OCI-LY3 (cell line): ENCODE data around the gene RFTN1.
"Not testable (repeated sequence)": the region's sequence is repeated elsewhere in the genome, so short reads cannot be mapped to it uniquely, and the experiment has no call there.

ENCODE experiments used
- H2AFZ ChIP-seq: fragments of 200-600, 300-600 bp; shearing (Covaris generic); 2 replicates; pipeline ENCODE4 v1.6.0; 2014; ENCODE audit warnings: antibody characterized with exemption, low read depth, low read length
- H3K27ac ChIP-seq: fragments of 200-600, 300-600 bp; sonication (generic); 2 replicates; pipeline ENCODE4 v1.5.1; 2014; ENCODE audit warnings: mild to moderate bottlenecking, low read length, moderate library complexity, mixed read lengths
- H3K27me3 ChIP-seq: fragments of 200-600, 300-600 bp; sonication (generic); 2 replicates; pipeline ENCODE4 v1.6.1; 2014; ENCODE audit warnings: low read depth, low read length, mixed read lengths
- H3K36me3 ChIP-seq: fragments of 200-600, 300-600 bp; sonication (generic); replicated peaks from 2 replicates; pipeline ENCODE3; 2014; ENCODE audit warnings: low read depth, low read length, mixed read lengths
- H3K4me1 ChIP-seq: fragments of 300-600, 200-600 bp; sonication (generic); 2 replicates; pipeline ENCODE4 v1.6.1; 2014; ENCODE audit warnings: low read length, mixed read lengths
- H3K4me2 ChIP-seq: fragments of 200-600, 300-600 bp; sonication (generic); 2 replicates; pipeline ENCODE4 v1.6.1; 2014; ENCODE audit warnings: low read length, mixed read lengths
- H3K4me3 ChIP-seq: fragments of 300-600, 200-600 bp; sonication (generic); 2 replicates; pipeline ENCODE4 v1.5.1; 2014; ENCODE audit warnings: antibody characterized with exemption, mild to moderate bottlenecking, low read length, moderate library complexity
- H3K79me2 ChIP-seq: fragments of 300-600, 200-600 bp; shearing (Covaris generic); 2 replicates; pipeline ENCODE4 v1.6.1; 2014; ENCODE audit warnings: mild to moderate bottlenecking, low read length, mixed read lengths
- H3K9ac ChIP-seq: fragments of 300-600, 200-600 bp; shearing (Covaris generic); 2 replicates; pipeline ENCODE4 v1.6.0; 2014; ENCODE audit warnings: mild to moderate bottlenecking, low read length, moderate library complexity
- H3K9me3 ChIP-seq: fragments of 200-600, 300-600 bp; shearing (Covaris generic); 2 replicates; pipeline ENCODE4 v1.6.1; 2014; ENCODE audit warnings: low read length, mixed read lengths; ENCODE audit not compliant: insufficient read depth
- H4K20me1 ChIP-seq: fragments of 200-600, 300-600 bp; sonication (generic); 2 replicates; pipeline ENCODE4 v1.6.1; 2016; ENCODE audit warnings: low read length, mixed read lengths; ENCODE audit not compliant: insufficient read depth
- CTCF ChIP-seq: fragments of 200-600, 300-600 bp; sonication (generic); IDR thresholded peaks from 2 replicates; pipeline ENCODE4 v1.5.1; 2014; ENCODE audit warnings: antibody characterized with exemption, low read length, low read depth
- EZH2phosphoT487 ChIP-seq: fragments of 200-600 bp; shearing (Covaris generic); IDR thresholded peaks from 2 replicates; pipeline ENCODE4 v1.6.1; 2018; ENCODE audit warnings: antibody characterized with exemption, mixed run types, low read depth

The RFTN1 gene

GRCh38 chr3:16494814-16495431 lies 18.6 kb downstream of the RFTN1 start:
- Histone ChIP-seq H2AFZ (no peak overlapping the region), H3K9me3 (no peaks in the 10 kb centered on the region), H3K36me3 (peaks cover 90% of the 10 kb centered on the region), H4K20me1 (peaks cover 98% of the 10 kb centered on the region), H3K27me3 (no peaks in the 10 kb centered on the region), H3K4me1 (peaks cover 41% of the 10 kb centered on the region), H3K4me2 (no peak overlapping the region), H3K27ac (no peak overlapping the region), H3K4me3 (no peak overlapping the region), H3K79me2 (peaks cover 98% of the 10 kb centered on the region), H3K9ac (no peak overlapping the region)
- TF ChIP-seq CTCF, result no peak
- TF ChIP-seq EZH2phosphoT487, result no peak

- H3K9me3 ChIP-seq, result no peaks in the 10 kb centered on the region
- no peak overlapping the region for H2AFZ ChIP-seq
- TF ChIP-seq CTCF, result no peak
- TF ChIP-seq EZH2phosphoT487, result no peak
- H4K20me1 ChIP-seq, result peaks cover 98% of the 10 kb centered on the region
- no peak overlapping the region for H3K27ac ChIP-seq
- no peaks in the 10 kb centered on the region for H3K27me3 ChIP-seq
- H3K4me1 ChIP-seq, result peaks cover 35% of the 10 kb centered on the region
- H3K4me3 ChIP-seq, result no peak overlapping the region
- H3K36me3 ChIP-seq, result peaks cover 89% of the 10 kb centered on the region
- peaks cover 98% of the 10 kb centered on the region for H3K79me2 ChIP-seq
- no peak overlapping the region for H3K4me2 ChIP-seq
- H3K9ac ChIP-seq, result no peak overlapping the region
These were observed 19.4 kb downstream of the RFTN1 start for GRCh38 chr3:16494094-16494493.

- Histone ChIP-seq H2AFZ (no peak overlapping the region), H4K20me1 (peaks cover 98% of the 10 kb centered on the region), H3K4me1 (peaks cover 3% of the 10 kb centered on the region; the same call in 1 of the 2 replicates), H3K79me2 (peaks cover 98% of the 10 kb centered on the region), H3K27ac (no peak overlapping the region), H3K4me3 (no peak overlapping the region), H3K27me3 (no peaks in the 10 kb centered on the region), H3K9ac (no peak overlapping the region), H3K4me2 (no peak overlapping the region), H3K9me3 (no peaks in the 10 kb centered on the region), H3K36me3 (peaks cover 87% of the 10 kb centered on the region)
- TF ChIP-seq CTCF (no peak), EZH2phosphoT487 (no peak)
These were observed 23.4 kb downstream of the RFTN1 start for GRCh38 chr3:16490062-16490619.

GRCh38 chr3:16489326-16490061 lies 24.0 kb downstream of the RFTN1 start:
- H3K4me1 ChIP-seq, H3K9me3 ChIP-seq, H3K9ac ChIP-seq, H3K27me3 ChIP-seq, H3K27ac ChIP-seq, H2AFZ ChIP-seq, H3K4me2 ChIP-seq, H3K4me3 ChIP-seq: not testable (repeated sequence)
- peaks cover 86% of the 10 kb centered on the region for H3K36me3 ChIP-seq
- H3K79me2 ChIP-seq, result peaks cover 98% of the 10 kb centered on the region
- peaks cover 98% of the 10 kb centered on the region for H4K20me1 ChIP-seq
